Measurements from ENCODE around the gene ASAP2.

- no peak for TF ChIP-seq EZH2 (IDR thresholded peaks at IDR 0.05; ENCODE audit: borderline replicate concordance, insufficient read depth, low read length, poor library complexity, severe bottlenecking)
- no peak for TF ChIP-seq CTCF (IDR thresholded peaks at IDR 0.05; ENCODE audit: poor library complexity, severe bottlenecking)
- peak; percentile 32 for TF ChIP-seq SMC3 (conservative IDR thresholded peaks at IDR 0.05; ENCODE audit: poor library complexity)
- no peak for TF ChIP-seq POLR2AphosphoS5 (IDR thresholded peaks at IDR 0.05)
These were observed 127.1 kb downstream of the ASAP2 start for GRCh38 chr2:9333591-9334171.
